ENCODE results near the gene ERC2. TPM values are rescaled to one million over a fixed set of nuclear protein-coding genes. Genes with fewer than 3 reads are reported as not detected.

Gene ERC2
- total RNA-seq, 3 donors from 2014 or later (not counting 1 experiment from before 2014, with no cell fraction given): not detected

DNA sequence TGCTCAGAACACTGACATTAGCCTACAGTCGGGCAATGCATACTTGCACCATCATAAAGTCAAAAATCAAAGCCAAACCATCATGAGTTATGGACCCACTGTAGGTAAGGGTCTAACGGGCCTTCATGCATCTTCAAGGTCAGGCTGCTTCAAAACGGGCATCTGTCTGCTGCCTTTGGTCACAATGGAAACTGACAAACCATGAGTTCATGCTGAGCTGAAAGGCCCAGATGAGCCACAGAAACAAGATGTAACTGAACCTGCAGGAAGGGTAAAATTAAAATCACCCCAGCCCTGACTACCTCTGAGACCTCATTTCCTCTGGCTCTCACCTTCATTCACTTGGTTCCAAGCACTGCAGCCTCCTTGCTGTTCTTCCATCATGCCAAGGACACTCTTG lies 143.8 kb downstream of the ERC2 start:
- Histone ChIP-seq H3K27me3 (ENCODE audit: control insufficient read depth, insufficient read depth, low read length) (no peaks in the 10 kb centered on the region), H3K4me3 (ENCODE audit: low read length) (no peak overlapping the region), H3K27ac (ENCODE audit: low read length) (no peak overlapping the region), H3K9me3 (ENCODE audit: control insufficient read depth, insufficient read depth, low read length) (no peaks in the 10 kb centered on the region), H3K36me3 (ENCODE audit: control insufficient read depth, insufficient read depth, low read length) (no peaks in the 10 kb centered on the region), H3K4me1 (ENCODE audit: control insufficient read depth, insufficient read depth, low read length) (no peaks in the 10 kb centered on the region)
- H3K4me1 Mint-ChIP-seq: no peaks in the 10 kb centered on the region
- peaks cover under 1 to 2% of the 10 kb centered on the region in 2 donors for H3K27me3 Mint-ChIP-seq (ENCODE audit: low read depth in 2 of 2)
- 86% methylated on average over 3 of the region's 3 CpGs for WGBS (ENCODE audit: insufficient coverage)
- H3K27ac Mint-ChIP-seq: no peak overlapping the region
- no peak for ATAC-seq
- no peak overlapping the region for H3K4me3 Mint-ChIP-seq
- intact Hi-C loops (cut with micrococcal nuclease): no loop called here
- no peak for DNase-seq
- H3K9me3 Mint-ChIP-seq: no peaks in the 10 kb centered on the region
- TF ChIP-seq, protein P1, sequence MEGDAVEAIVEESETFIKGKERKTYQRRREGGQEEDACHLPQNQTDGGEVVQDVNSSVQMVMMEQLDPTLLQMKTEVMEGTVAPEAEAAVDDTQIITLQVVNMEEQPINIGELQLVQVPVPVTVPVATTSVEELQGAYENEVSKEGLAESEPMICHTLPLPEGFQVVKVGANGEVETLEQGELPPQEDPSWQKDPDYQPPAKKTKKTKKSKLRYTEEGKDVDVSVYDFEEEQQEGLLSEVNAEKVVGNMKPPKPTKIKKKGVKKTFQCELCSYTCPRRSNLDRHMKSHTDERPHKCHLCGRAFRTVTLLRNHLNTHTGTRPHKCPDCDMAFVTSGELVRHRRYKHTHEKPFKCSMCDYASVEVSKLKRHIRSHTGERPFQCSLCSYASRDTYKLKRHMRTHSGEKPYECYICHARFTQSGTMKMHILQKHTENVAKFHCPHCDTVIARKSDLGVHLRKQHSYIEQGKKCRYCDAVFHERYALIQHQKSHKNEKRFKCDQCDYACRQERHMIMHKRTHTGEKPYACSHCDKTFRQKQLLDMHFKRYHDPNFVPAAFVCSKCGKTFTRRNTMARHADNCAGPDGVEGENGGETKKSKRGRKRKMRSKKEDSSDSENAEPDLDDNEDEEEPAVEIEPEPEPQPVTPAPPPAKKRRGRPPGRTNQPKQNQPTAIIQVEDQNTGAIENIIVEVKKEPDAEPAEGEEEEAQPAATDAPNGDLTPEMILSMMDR (IDR thresholded peaks at IDR 0.05): no peak
- H3K36me3 Mint-ChIP-seq: no peaks in the 10 kb centered on the region

DNA sequence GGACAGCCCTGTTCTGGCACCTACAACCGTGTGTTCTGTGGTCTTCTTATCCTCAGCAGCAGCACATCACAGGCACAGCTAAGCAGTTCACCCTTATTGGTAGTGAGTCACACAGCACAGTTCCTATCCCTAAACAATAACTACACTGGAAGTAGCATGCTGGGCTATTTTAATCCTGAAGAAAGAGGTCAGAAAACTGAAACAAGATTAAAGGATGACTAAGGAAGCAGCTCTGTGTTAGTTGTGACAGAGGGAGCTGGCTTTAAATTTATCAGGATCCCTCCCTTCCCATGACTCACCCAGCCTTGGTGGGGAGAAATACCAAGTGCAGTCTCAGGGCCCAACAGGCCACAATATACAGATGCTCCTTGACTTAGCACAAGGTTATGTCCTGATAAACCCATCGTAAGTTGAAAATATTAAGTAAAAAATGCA lies 144.3 kb downstream of the ERC2 start:
- Mint-ChIP-seq H3K27me3 (ENCODE audit: low read depth in 2 of 2) (peaks cover 4 to 7% of the 10 kb centered on the region in 2 donors), H3K4me1 (no peaks in the 10 kb centered on the region), H3K27ac (no peak overlapping the region), H3K9me3 (no peaks in the 10 kb centered on the region), H3K36me3 (no peaks in the 10 kb centered on the region), H3K4me3 (no peak overlapping the region)
- Histone ChIP-seq H3K4me3 (ENCODE audit: low read length) (no peak overlapping the region), H3K9me3 (ENCODE audit: control insufficient read depth, insufficient read depth, low read length) (no peaks in the 10 kb centered on the region), H3K36me3 (ENCODE audit: control insufficient read depth, insufficient read depth, low read length) (no peaks in the 10 kb centered on the region), H3K4me1 (ENCODE audit: control insufficient read depth, insufficient read depth, low read length) (no peaks in the 10 kb centered on the region), H3K27me3 (ENCODE audit: control insufficient read depth, insufficient read depth, low read length) (no peaks in the 10 kb centered on the region), H3K27ac (ENCODE audit: low read length) (no peak overlapping the region)
- 50% methylated on average over 2 of the region's 2 CpGs for WGBS (ENCODE audit: insufficient coverage)
- TF ChIP-seq, protein P1 (IDR thresholded peaks at IDR 0.05): no peak
- ATAC-seq (no peak), DNase-seq (no peak)
- intact Hi-C loops (cut with micrococcal nuclease): no loop called here

DNA sequence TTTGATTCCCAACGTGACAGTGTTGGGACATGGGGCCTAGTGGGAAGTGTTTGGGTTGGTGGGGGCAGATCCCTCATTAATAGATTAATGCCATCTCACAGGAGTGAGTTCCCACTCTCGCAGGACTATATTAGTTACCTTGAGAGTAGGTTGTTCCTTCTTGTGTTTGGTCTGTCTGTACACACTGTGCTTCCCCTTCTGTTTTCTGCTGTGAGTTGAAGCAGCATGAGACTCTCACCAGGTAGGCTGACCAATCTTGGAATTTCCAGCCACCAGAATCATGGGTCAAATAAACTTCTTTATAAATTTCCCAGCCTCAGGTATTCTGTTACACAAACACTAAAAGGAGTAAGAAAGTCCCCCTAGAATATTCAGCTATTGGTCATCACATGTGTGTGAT lies 145.4 kb downstream of the ERC2 start:
- Mint-ChIP-seq H3K4me3 (no peak overlapping the region), H3K36me3 (no peaks in the 10 kb centered on the region), H3K27ac (no peak overlapping the region), H3K9me3 (no peaks in the 10 kb centered on the region), H3K27me3 (ENCODE audit: low read depth in 2 of 2) (peaks cover 4 to 8% of the 10 kb centered on the region in 2 donors), H3K4me1 (no peaks in the 10 kb centered on the region)
- H3K36me3 ChIP-seq (ENCODE audit: control insufficient read depth, insufficient read depth, low read length): no peaks in the 10 kb centered on the region
- TF ChIP-seq, protein P1 (IDR thresholded peaks at IDR 0.05): no peak
- no peaks in the 10 kb centered on the region for H3K4me1 ChIP-seq (ENCODE audit: control insufficient read depth, insufficient read depth, low read length)
- no peaks in the 10 kb centered on the region for H3K27me3 ChIP-seq (ENCODE audit: control insufficient read depth, insufficient read depth, low read length)
- intact Hi-C loops (cut with micrococcal nuclease): no loop called here
- H3K9me3 ChIP-seq (ENCODE audit: control insufficient read depth, insufficient read depth, low read length): no peaks in the 10 kb centered on the region
- H3K27ac ChIP-seq (ENCODE audit: low read length): no peak overlapping the region
- WGBS (ENCODE audit: insufficient coverage): 68% methylated on average over 2 of the region's 2 CpGs
- H3K4me3 ChIP-seq (ENCODE audit: low read length): no peak overlapping the region
- no peak for DNase-seq
- no peak for ATAC-seq

DNA sequence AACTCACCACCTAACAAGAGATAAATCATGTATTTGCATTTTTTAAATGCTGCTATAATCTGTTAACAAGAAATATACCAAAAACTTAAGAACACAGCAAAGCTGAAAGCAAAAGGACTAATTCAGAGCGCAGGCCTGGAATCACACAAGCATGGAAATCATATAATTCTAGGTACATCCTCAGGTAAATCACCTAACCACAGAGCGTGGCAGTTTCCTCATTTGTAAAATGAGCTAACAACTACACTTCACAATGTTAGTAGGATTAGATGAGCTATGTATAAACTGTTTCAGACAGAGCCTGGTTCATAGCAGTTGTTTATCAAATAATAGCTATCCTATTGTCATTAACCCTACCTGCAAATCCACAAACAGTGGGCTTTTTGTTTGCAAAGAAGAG lies 146.4 kb downstream of the ERC2 start:
- Histone ChIP-seq H3K36me3 (ENCODE audit: control insufficient read depth, insufficient read depth, low read length) (no peaks in the 10 kb centered on the region), H3K27ac (ENCODE audit: low read length) (no peak overlapping the region), H3K4me3 (ENCODE audit: low read length) (no peak overlapping the region), H3K9me3 (ENCODE audit: control insufficient read depth, insufficient read depth, low read length) (no peaks in the 10 kb centered on the region), H3K4me1 (ENCODE audit: control insufficient read depth, insufficient read depth, low read length) (no peaks in the 10 kb centered on the region), H3K27me3 (ENCODE audit: control insufficient read depth, insufficient read depth, low read length) (no peaks in the 10 kb centered on the region)
- TF ChIP-seq, protein P1 (IDR thresholded peaks at IDR 0.05): no peak
- Mint-ChIP-seq H3K27ac (no peak overlapping the region), H3K36me3 (no peaks in the 10 kb centered on the region), H3K9me3 (no peaks in the 10 kb centered on the region), H3K4me3 (no peak overlapping the region), H3K4me1 (no peaks in the 10 kb centered on the region), H3K27me3 (ENCODE audit: low read depth in 2 of 2) (peaks cover 4 to 8% of the 10 kb centered on the region in 2 donors)
- intact Hi-C loops (cut with micrococcal nuclease): no loop called here
- ATAC-seq (no peak), DNase-seq (no peak)
- WGBS (ENCODE audit: insufficient coverage): 75% methylated on average over 1 of the region's 2 CpGs

Data from natural killer cell (primary cell).